HG03354 (cell line): Measurements from ENCODE around the gene CDK5RAP2.

ENCODE experiments used
- ATAC-seq: cut with Tn5 transposase; IDR thresholded peaks from one replicate; pipeline ENCODE4 v1.9.1; 2021; ENCODE audit warnings: mild to moderate bottlenecking; ENCODE audit not compliant: unreplicated experiment, poor library complexity, severe bottlenecking

CDK5RAP2 gene

GRCh38 chr9:120446671-120447070 is 133.3 kb downstream of the CDK5RAP2 start:
- ATAC-seq = no peak

DNA sequence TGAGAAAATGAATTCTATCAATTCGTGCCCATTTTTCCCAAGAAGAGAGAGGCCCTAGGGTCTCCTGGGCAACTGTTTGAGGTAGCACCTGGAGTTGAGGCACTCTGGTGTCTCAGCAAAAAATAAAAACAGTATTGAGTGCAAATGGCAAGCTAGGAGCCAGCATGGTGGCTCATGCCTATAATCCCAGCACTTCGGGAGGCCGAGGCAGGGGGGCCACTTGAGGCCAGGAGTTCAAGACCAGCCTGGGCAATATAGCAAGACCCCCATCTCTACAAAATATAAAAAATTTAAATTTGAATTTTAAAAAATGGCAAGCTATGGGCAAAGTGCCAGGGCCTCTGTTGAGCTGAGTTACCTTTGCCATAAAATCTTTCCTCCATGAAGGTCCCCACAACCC is 136.0 kb downstream of the CDK5RAP2 start:
- no peak for ATAC-seq

- ATAC-seq = no peak
Observed at GRCh38 chr9:120443489-120443888, 136.5 kb downstream of the CDK5RAP2 start.

DNA sequence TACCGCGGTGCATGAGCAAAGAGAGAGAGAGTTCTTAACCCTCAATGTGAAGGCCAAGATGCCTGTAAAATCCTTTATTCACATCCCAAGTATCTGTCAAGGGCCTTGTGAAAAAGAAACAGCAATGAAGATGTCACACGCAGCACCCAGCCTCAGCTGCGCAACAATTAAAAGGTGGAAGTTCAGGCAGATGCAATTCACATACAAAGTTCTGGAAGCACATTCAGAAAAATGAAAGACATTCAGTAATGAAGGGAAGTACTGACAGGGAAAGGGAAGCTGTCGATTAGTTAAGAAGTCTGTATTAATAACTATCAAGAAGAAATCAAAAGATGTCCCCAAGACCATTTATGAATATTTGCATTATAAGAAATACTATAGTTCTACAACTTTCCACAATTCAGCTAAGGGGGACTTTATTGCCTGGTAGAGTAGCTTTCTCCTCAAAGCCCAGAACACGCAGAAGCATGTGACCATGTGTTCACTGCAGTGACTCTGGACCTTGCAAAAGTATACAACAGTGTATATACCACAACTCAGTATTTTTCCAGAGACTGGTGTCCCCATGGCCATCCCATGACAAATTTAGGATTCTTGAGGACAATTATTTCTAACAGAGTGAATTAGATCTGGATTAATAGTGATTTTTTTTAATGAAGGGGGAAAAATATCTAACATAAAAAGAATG is 137.5 kb downstream of the CDK5RAP2 start:
- ATAC-seq = no peak

- ATAC-seq = no peak
Observed at GRCh38 chr9:120441426-120442307, 138.3 kb downstream of the CDK5RAP2 start.

- no peak for ATAC-seq
Observed at GRCh38 chr9:120440791-120441190, 139.2 kb downstream of the CDK5RAP2 start.

DNA sequence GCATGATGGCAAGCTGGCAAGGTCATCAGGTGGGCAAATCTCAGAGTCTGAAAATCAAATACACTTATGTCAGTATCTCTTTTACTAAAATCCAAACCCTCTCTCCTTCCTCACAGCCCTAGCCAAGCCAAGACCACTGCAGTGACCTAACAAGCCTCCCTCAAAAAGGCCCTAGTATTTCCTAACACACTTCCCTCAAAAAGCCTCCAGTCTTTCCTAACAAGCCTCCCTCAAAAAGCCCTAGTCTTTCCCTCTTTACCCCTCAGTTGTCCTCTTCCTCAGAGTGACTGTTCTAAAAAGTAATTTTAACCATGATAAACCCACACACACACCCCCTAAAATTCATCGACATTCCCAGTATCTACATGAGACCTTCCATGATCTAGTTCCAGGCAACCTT is 140.0 kb downstream of the CDK5RAP2 start:
- no peak for ATAC-seq

DNA sequence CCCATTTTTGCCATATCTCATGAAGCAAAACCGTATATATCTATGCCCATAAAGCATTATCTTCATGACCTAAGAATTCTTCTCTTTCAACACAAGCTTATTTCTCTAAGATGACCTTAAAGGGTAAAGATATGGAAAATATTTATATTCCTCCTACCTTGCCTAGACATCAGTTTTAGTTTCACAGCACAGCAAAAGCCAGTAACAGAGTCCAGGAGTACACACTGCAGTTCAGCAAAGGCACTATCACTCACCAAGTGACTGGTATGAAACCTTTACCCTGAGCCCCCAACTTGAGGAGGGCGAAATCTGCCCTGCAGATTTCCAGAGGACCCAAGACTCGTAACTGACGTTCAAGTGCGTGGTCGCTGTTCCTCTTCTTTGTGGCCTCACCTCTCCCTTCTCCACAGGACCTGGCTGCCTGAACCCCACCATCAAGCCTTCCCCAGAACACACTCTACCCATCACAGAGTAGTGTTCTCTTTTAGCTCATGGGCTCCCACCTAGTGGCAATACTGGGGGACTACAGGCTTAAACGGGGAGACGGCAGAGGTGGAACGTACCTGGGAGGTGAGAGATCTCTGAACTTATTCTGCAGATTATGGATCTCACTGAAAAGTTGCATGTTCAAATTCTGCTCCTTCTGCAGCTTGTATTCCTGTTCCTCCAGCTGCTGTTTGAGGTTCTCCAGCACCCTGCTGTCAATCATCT is 141.0 kb downstream of the CDK5RAP2 start:
- peak; percentile 72 for ATAC-seq

DNA sequence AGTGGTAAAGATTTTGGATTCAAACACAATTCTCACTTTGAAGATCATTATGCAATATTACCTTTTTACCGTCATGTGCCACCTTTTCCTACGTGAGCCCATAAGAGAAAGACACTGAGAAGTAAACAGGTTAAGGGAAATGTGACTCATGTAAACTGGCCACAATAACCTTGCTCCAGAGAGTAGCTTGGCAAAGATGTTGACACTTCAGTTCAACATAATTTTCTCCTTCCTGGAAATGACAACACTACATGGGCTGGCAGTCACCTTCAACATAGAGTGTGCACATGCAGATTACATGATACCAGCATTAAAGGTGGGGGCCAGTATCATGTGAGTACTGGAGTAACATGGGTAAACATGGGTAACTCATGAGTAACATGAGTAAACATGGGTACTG is 141.9 kb downstream of the CDK5RAP2 start:
- ATAC-seq = no peak

DNA sequence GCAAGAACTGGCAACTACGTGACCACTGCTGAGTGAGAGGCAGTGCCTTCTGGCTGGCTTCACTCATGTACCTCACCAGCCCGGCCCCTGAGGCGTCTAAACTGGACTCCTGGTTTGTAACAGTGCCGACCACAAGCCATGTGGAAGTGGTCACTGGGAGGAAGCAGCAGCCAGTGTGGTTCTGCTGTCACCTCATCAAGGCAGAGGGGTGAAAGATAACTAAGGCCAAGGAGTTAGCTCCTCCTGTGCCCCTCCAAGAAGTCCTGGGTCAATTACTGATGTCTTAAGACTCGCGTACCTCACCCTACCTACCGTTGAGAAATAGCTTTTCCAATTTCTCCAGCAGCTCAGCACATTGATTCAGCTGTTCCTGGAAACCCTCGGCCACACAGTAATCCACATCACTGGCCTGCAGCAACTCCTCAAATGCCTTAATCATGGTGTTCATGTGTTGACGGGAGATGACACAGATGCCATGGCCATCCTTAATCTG is 142.9 kb downstream of the CDK5RAP2 start:
- ATAC-seq = no peak

DNA sequence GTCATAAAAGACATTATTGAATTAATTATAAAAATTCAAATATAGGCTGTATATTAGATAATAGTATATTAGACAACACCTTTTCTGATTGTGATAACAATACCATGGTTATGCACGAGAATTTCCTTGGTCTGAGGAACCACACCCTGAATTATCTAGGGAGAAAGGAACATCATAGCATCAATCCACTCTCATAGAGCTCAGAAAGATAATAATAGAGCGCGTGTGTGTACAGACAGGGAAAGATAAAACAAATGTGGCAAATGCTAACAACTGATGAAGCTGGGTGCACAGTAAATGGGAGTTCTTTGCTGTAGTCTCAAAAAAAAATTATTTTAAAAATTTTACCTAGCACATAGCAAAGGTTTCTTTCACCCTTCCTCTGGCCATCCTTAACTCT is 143.5 kb downstream of the CDK5RAP2 start:
- no peak for ATAC-seq

GRCh38 chr9:120435091-120435490 is 144.9 kb downstream of the CDK5RAP2 start:
- ATAC-seq = no peak

GRCh38 chr9:120434532-120434931 is 145.4 kb downstream of the CDK5RAP2 start:
- no peak for ATAC-seq

GRCh38 chr9:120433701-120434100 is 146.3 kb downstream of the CDK5RAP2 start:
- ATAC-seq = no peak

- no peak for ATAC-seq
Observed at GRCh38 chr9:120432600-120432999, 147.4 kb downstream of the CDK5RAP2 start.

- no peak for ATAC-seq
Observed at GRCh38 chr9:120431268-120431667, 148.7 kb downstream of the CDK5RAP2 start.

GRCh38 chr9:120424248-120424647 is 155.7 kb downstream of the CDK5RAP2 start:
- no peak for ATAC-seq

GRCh38 chr9:120423812-120424211 is 156.2 kb downstream of the CDK5RAP2 start:
- no peak for ATAC-seq

GRCh38 chr9:120421977-120422376 is 158.0 kb downstream of the CDK5RAP2 start:
- no peak for ATAC-seq

- ATAC-seq = no peak
Observed at GRCh38 chr9:120418315-120418714, 161.7 kb downstream of the CDK5RAP2 start.
